NCI-H146 (cell line): Measurements from ENCODE around the gene CCDC192.
"Not testable (repeated sequence)": the region's sequence is repeated elsewhere in the genome, so short reads cannot be mapped to it uniquely, and the experiment has no call there.

Experiments used
- DNase-seq: peaks from one replicate; lab custom pipeline; 2025; lab: John Stamatoyannopoulos, UW

Gene CCDC192

DNA sequence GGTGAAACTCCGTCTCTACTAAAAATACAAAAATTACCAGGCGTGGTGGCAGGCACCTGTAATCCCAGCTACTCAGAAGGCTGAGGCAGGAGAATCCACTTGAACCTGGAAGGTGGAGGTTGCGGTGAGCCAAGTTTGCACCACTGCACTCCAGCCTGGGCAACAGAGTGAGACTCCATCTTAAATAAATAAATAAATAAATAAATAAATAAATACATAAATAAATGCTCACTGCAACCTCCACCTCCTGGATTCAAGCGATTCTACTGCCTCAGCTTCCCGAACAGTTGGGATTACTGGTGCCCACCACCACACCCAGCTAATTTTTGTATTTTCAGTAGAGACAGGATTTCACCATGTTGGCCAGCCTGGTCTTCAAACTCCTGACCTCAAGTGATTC lies 144.4 kb downstream of the CCDC192 start:
- not testable (repeated sequence) for DNase-seq

DNA sequence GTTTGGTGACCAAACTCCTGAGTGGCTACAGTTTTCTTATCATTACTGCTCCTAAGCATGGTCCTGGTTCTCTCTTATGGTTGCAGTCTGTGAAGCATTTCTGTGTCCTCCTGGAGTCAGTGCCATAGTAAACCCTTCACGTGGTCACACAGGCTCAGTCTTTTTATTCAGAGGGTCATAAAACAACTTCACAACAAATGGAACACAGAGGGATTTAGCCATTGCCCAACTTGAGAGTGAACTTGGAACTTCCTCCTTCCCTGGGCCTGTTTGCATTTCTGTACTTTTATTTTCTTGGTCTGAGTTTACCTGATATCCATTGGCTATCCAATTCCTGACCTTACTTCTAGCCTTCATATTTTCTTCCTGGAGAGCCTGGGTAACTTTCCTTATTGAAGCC lies 144.9 kb downstream of the CCDC192 start:
- no peak for DNase-seq

DNA sequence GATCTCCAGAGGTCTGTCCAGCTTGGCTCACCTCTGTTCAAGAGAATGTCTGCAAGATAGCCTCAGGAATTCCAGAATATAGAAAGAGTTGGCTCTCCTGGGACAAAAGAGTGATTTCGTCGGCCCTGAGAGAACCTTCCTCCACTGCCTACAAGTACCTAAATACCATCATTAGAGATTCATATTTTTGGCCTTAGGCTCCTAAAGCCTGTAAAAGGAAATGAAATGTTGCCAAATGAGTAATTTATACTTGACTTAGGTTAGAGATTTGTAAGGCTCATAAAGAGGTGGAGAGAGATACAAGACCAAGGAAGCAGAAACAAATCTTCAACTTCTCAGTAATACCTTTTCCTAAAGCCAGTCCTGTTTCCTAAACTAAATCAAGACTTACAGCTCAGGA lies 146.2 kb downstream of the CCDC192 start:
- no peak for DNase-seq

DNA sequence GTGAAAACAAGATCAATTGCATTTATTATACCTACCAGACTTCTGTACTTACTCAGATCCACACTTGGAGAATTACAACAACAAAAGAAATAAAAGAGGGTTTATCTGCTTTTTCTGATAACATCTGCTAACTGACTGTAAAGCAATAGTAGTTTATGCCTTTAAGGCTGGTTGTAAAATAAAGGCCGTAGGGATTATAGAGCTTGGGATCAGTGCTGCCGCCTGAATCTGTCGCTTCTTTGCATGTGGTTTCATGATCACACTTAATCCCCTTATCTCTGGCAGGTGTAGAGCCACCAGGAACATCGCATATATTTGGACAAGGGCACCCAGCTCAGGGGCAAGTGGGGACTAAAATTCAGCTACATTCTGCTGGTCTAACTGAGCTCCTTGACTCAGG lies 146.7 kb downstream of the CCDC192 start:
- peak; percentile 14 for DNase-seq

DNA sequence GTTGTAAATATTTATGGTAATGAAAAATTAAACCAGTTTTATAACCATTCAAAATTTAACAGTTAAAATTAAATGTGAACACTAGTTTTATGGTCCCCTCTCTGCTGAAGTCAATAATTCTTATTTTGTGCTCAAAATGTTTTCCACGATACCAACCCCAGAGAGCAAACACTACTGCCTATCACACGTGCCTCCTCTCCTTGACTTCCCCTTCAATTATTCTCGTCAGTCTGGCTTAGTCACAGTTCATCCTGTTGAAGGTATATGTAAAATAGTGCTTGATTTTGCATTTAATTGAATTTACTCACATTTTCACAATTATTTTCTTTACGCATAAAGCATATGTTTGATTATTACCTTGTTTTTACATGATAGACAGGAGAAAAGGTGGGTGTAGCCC lies 148.8 kb downstream of the CCDC192 start:
- no peak for DNase-seq

DNA sequence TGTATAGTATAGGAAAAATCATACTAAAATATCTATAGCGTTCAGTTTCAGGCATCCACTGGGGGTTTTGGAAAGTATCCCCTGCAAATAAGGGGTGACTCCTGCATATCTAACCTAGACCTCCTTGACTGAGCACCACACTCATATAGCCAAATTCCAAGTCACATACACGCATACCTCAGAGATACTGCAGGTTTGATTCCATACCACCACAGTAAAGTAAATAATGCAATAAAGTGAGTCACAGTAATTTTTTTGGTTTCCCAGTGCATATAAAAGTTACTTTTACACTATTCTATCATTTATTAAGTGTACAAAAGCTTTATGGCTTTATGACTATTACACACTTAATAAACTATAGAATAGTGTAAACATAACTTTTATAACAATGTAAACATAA lies 151.3 kb downstream of the CCDC192 start:
- DNase-seq = no peak

DNA sequence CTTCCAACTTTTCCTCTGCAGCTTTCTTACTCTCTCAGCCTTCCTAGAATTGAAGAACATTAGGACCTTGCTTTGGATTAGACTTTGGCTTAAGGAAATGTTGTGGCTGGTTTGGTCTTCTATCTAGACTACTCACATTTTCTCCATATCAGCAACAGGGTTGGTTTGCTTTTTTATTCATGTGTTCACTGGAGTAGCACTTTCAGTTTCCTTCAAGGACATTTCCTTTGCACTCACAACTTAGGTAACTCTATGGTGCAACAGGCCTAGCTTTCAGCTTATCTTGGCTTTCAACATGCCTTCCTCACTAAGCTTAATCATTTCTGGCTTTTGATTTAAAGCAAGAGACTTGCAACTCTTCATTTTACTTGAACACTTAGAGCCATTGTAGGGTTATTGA lies 153.1 kb downstream of the CCDC192 start:
- DNase-seq = no peak

DNA sequence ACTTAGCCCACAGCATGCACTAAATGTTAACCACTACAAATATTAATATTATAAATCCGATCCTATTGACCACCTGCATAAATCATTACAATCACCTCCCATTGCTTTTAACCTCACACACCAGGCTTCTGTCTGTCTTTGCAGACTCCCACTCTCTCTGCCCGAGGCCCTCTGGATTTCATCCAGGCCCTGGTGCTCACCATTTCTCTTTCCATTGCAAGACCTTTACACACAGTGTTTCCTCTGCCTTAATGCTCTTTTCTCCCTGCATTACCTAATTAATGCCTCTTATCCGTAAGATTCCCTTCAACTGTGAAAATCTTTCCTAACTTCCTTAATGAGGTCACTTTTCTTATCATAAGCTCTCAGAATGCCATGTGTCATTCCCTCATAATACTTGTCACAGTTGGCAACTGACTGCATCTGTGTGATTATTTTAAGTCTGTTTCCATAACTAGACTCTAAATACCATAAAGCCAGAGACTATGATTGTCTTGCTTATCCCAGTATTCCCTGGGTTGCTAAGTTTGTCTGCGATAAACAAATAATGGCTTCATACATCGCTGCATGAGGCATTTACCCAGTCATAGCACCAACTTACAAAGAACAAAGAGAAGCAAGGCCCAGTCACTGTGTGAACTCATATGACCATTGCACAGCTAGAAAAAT lies 155.1 kb downstream of the CCDC192 start:
- no peak for DNase-seq

DNA sequence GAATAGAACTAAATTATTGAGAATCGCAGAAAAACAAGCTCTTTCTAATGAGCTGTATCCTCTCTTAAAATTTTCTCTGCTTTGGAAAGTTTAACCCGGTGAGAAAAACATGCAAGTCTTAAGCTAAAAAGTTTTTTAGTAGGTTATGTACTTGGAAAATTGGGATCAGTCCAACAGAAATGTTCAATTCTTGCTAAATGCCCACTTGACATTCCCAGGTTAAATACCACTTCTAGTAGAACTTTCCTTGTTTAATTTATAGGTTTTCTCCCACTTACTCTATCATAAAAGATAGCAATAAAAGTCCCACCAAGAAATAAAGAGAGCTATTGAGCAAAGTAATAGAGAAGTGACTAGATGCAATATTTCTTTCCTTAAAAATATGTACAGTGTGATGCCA lies 157.1 kb downstream of the CCDC192 start:
- DNase-seq = no peak

DNA sequence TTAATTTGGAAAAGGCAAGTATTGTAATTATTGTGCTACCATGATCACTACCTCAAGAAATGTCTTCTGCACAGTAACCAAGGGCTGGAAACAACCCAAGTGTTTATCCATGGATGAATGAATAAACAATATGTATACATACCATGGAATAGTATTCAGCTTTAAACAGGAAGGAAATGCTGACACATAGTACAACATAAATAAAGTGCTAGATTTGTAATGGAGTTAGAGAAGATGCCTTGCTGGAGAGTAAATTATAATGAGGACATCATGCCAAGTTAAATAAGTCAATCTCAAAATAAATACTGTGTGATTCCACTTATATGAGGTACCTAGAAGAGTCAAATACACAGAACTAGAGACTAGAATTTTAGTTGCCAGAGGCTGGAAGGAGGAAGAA lies 160.0 kb downstream of the CCDC192 start:
- no peak for DNase-seq

DNA sequence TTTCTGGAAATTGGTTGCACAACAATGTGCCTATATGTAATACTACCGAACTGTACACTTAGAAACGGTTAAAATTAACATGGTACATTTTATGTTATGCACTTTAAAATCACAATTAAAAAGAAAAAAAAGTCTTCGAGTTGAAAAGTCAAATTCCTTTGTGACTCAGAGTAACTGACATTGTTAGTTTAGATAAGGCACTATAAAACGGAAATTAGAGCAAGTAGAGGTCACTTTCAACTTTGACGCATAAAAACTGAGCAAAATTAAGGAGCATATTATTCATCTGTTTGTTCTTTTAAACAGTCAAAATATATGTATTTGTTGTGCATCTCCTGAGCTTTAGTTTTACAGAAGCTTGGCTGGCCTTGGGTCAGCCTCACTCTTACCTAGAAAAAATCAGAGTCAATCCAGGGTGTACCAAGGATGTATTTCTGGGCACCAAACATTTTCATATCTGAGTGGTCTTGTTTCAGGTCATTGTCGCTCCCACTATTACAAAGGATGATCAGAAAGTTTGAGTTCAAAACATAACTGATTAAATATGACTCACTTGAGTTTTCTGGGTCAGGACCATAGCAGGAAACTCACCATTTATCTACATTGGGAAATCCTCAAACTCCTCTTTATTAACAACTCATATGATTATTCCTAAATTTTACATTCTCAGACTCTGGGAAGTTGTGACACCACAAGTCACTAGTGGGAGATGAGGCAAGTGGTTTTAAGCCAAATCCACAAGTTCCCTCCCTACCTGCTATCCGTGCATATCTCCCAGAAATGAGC lies 160.6 kb downstream of the CCDC192 start:
- no peak for DNase-seq

DNA sequence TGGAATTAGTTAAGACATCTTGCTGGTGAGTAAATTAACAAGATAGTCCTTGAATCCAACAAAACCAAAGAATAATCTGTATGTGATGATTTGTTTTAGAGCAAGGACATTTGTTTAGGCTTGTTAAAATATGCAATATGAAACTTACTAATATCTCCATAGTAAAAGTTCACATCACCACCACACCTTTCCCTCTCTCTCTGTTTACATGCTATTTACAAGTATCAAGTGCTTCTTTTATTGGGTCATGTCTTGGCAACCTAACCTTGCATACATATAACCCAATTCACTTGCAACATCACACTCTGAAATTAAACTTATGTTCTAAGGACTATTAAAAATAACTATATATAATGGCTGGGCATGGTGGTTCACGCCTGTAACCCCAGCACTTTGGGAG lies 161.3 kb downstream of the CCDC192 start:
- no peak for DNase-seq

DNA sequence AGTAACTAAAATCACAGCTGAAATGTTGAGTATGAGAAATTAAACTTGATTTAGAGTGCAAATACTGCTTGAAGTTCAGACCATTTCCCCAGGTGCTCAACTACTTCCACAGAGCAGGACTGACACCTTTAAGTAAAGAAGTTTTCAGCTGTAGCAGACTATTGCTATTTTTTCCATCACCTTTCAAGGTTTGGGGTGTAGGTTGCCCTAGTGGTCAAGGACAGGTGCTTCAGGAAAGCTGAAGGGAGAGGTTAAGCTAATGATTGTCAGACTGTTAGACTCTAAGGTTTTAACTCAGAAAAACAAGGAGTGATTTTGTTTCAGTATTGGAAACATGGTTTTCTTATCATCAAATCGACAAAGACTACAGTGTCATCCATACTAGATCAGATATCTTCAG lies 162.1 kb downstream of the CCDC192 start:
- no peak for DNase-seq

DNA sequence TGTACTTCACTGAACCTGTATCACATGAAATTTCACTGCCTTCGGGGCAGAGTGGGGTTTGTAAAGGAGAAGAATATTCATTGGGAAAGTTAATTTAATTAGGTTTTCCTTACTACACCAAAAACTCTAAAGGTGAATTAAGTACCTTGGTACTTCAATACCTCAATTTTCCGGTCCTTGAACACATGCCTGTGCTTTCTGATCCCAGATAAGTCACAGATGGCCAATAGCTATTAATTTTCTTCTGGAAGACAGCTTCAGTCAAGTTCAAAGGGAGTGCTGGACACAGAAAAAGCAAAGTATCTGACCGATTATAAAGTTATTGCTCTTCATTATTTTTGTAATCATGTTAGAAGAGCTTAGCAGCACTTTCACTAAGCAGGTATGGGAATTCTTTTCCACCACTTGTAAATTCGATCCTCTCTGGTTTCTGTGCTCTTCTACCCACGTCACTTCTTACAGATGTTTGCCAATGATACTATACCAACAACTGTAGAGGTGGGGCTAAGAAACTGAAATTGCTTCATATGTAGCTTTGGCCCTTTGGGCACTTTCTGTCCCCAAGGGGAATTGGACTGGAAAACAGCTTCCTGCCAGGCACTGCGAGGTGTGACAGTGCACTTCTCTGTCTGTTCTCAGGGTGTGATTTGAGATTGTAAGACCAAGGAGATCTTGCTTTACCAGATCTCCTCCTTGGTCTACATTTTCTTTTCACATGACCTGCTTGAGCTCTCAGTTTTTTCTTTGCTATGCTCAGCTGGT lies 164.0 kb downstream of the CCDC192 start:
- DNase-seq = no peak

DNA sequence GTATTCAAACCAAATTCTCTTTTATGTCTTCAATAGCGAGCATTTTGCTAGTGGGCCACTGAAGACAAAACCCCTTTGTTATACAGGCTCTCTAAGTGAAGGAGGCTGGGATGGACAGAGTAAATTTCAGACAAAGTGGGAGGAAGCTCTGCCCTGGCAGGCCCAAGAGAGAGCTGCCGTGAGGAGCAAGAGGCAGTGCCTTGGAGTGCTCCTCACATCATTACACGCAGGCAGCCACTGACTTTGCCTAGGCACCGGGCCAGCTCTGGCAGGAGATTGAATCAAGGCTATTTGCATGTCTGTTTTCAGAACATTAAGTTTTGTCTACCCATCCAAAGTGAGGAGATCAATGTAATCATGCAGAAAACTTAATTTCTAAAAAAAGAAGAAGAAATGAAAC lies 167.7 kb downstream of the CCDC192 start:
- no peak for DNase-seq

DNA sequence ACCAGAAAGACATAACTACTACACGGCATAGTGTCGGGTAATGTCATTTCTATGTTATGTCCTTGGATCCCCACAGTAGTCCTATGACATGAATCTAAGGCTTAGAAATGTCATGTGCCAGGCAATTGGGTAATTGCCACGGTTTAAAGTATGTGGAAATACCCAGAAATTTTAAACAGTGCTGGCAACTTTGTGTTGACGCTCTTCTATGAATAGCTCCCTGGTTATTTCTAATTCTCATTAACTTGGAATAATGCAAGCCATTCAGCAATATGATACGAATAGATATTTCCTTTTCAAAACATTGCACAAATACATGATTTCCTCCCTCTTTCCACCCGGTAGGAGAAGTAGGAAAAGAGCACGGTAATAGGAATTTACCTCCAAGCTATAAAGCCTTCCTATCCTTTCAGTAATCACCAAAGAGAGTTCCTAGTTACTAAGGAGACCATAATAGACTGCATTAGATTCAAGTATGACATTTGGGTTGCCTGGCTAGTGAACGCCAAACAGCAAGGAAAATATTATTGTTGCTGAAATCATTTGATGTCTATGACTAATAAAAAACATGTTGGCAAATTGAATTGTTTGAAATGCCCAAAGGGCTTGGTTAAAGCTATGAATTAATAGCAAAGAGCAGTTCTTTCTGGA lies 168.4 kb downstream of the CCDC192 start:
- DNase-seq = no peak

DNA sequence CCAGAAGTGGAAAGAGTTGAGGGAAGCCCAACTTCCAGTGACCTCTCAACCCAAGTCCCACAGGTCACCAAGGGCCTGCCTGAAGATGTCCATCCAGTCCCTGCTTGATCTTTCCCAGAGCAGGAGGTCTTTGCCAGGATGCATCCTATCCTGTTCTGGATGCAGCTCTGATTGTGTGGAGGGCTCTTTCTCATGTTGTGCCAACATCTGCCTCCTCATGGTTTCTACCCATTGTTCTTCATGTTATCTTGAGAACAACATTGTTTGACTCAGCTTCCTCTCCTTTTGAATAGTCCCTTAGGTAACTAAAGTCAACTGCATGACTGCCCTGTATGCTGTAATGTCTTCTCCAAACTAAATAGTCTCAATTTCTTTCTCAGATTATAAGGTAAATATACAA lies 169.3 kb downstream of the CCDC192 start:
- DNase-seq = no peak

DNA sequence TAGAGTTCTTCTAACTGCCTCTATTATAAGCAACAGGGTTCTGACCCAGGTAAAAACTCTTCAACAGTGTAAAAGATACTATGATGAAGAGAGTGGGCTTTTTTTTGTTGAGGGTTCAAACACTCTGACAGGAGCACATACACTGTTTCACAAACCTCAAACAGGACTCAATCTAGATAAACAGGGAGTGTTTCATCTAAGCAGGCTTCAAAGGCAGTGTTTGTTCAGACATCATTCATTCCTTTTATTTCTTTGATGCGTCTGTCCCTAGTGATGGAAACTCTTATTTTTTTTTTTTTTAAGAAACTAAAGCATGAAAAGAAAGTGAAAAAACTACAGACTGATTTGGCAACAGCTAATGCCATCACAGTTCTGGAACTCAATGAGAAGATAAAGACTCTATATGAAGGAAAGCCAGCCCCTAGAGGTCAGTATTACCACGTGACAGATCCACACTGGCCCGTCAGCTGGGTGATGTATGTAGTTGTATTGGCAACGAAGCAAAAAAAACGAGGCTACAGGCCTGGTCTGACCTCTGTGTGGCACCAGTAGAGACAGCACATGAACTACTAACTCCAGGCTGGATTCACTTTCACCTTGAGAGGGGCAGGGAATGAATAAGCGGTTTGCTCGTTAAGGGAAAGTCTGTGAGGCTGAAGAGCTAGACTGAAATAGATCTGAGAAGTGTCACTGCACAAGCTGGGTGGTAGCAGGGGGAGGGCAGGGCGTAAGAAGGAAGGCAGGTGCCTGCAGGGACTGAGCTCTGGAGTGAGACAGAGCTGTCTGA lies 172.2 kb downstream of the CCDC192 start:
- peak; percentile 80 for DNase-seq

DNA sequence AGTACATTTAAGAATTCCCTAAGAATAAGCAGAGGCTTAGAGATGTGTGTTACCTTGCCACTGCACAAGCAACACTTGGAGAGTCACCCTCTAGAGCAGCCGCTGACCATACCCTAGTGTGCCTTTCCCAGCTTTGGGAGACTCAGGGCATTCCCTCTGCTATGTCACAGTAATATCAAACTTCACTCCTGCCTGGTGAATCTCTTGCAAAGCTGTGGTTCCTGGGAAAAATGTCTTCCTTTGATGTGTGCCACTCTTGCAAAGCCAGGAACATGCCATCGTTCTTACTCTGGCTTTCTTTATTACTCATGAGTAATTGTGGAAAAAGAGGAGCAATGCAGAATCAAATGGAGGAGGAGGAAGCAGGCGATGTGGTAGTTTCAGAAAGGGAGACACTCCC lies 173.2 kb downstream of the CCDC192 start:
- DNase-seq = no peak

DNA sequence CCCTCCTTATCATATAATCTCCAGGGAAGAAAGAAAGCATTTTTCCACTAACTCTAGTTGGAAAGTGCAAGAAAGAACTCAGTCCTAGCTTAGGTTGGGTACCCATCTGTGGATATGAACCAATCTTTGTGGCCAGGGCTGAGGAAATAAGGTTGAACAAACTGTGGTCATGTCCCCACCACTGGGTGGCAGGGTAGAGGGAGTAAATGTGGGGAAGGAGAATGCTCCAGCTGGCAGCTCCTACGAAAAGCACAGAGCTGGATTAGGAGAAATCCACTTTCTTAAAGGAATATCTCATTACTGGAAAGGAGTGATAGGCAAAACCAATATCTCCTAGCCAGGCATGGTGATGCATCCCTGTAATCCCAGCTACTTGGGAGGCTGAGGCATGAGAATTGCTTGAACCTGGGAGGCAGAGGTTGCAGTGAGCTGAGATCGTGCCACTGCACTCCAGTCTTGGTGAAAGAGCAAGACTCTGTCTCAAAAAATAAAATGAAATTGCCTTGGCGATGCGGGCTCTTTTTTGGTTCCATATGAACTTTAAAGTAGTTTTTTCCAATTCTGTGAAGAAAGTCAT lies 175.1 kb downstream of the CCDC192 start:
- peak; percentile 63 for DNase-seq

DNA sequence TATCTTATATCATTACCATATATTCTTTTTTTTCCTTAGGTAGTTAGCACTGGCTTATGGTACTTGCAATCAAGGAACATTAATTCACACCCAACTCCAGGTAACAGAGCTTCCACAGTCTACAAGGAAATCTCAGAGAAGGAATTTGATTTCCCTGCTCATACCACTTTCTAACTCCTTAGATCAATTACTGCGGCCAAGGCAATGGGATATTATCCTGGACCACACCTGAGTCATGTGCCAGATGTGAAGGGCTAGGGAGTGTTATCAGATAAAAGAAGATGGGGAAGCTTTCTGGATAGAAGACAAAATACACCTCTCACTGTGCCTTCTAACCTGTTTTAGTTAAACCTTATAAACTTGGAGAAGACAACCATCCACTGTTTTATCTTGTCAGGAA lies 181.2 kb downstream of the CCDC192 start:
- no peak for DNase-seq
